ENCODE data around the gene FLNC. TPM values are rescaled to one million over a fixed set of nuclear protein-coding genes. Genes with fewer than 3 reads are reported as not detected.

FLNC gene
- total and polyA plus RNA-seq, 2 donors from 2014 or later, result 2.8 to 12.2 TPM

DNA sequence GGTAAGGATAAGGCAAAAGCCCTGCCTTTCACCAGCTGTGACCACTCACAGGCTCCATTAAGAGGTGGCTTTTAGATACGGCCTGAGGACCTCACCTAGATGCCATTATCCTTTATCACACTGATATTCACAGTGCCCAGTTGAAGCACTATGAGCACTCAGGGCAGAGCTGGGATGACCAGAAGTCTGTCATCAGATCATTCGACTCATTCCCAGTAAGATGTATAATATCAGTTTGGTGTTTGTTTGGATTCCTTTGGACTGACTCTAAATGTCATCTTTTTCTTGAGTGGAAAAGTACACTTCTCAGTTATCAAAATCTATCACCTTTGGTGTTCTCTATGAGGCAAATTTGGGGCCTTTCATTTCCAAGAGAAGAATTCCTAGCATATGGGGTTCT, 19.7 kb upstream of the FLNC start:
- H3K9ac ChIP-seq (ENCODE audit: low read length in 3 of 3), result no peak overlapping the region
- DNase-seq (no peak), FAIRE-seq (no peak)
- H3K4me1 ChIP-seq (ENCODE audit: control insufficient read depth in 2 of 3, insufficient read depth in 2 of 3, low read depth in 1 of 3, low read length in 3 of 3), result no peaks in the 10 kb centered on the region
- no peaks in the 10 kb centered on the region for H3K9me3 ChIP-seq (ENCODE audit: control insufficient read depth in 2 of 3, insufficient read depth in 1 of 3, low read length in 3 of 3)
- no peak overlapping the region for H3K27ac ChIP-seq (ENCODE audit: low read depth in 2 of 2, low read length in 2 of 2)
- no peaks in the 10 kb centered on the region for H3K36me3 ChIP-seq (ENCODE audit: control insufficient read depth in 2 of 3, insufficient read depth in 3 of 3, low read length in 3 of 3)
- no peaks in the 10 kb centered on the region for H3K27me3 ChIP-seq (ENCODE audit: control insufficient read depth, insufficient read depth, low read length)
- TF ChIP-seq, protein P1, sequence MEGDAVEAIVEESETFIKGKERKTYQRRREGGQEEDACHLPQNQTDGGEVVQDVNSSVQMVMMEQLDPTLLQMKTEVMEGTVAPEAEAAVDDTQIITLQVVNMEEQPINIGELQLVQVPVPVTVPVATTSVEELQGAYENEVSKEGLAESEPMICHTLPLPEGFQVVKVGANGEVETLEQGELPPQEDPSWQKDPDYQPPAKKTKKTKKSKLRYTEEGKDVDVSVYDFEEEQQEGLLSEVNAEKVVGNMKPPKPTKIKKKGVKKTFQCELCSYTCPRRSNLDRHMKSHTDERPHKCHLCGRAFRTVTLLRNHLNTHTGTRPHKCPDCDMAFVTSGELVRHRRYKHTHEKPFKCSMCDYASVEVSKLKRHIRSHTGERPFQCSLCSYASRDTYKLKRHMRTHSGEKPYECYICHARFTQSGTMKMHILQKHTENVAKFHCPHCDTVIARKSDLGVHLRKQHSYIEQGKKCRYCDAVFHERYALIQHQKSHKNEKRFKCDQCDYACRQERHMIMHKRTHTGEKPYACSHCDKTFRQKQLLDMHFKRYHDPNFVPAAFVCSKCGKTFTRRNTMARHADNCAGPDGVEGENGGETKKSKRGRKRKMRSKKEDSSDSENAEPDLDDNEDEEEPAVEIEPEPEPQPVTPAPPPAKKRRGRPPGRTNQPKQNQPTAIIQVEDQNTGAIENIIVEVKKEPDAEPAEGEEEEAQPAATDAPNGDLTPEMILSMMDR (IDR thresholded peaks at IDR 0.05; ENCODE audit: borderline replicate concordance, extremely low read depth, insufficient read depth), result no peak
- no peak overlapping the region for H3K4me3 ChIP-seq (ENCODE audit: low read length in 3 of 3)
- intact Hi-C loops (cut with DNase I), result no loop called here

DNA sequence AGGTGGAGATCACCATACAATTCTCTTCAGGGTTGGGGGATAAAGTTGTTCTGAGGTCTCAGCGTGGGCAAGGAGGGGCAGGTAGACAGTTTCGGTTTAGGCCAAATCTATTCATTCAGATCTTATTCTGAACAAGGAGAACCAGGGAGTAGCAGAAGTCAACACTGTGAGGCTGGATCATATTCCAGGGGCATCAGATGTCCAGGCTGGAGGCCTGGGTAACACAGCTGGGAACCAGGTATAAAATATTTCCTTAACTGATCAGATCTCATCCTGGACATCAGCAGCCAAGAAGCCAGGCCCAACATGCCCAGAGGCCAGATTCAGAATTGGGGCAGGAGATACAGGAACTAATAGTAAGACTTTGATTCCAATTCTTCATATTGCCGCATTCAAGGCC, 19.2 kb upstream of the FLNC start:
- H3K9me3 ChIP-seq (ENCODE audit: control insufficient read depth in 2 of 3, insufficient read depth in 1 of 3, low read length in 3 of 3), result no peaks in the 10 kb centered on the region
- intact Hi-C loops (cut with DNase I), result no loop called here
- no peak for DNase-seq
- no peak overlapping the region for H3K27ac ChIP-seq (ENCODE audit: low read depth in 2 of 2, low read length in 2 of 2)
- FAIRE-seq, result no peak
- H3K4me3 ChIP-seq (ENCODE audit: low read length in 3 of 3), result no peak overlapping the region
- H3K9ac ChIP-seq (ENCODE audit: low read length in 3 of 3), result no peak overlapping the region
- TF ChIP-seq, protein P1 (IDR thresholded peaks at IDR 0.05; ENCODE audit: borderline replicate concordance, extremely low read depth, insufficient read depth), result no peak
- no peaks in the 10 kb centered on the region for H3K4me1 ChIP-seq (ENCODE audit: control insufficient read depth in 2 of 3, insufficient read depth in 2 of 3, low read depth in 1 of 3, low read length in 3 of 3)
- H3K27me3 ChIP-seq (ENCODE audit: control insufficient read depth, insufficient read depth, low read length), result no peaks in the 10 kb centered on the region
- no peaks in the 10 kb centered on the region for H3K36me3 ChIP-seq (ENCODE audit: control insufficient read depth in 2 of 3, insufficient read depth in 3 of 3, low read length in 3 of 3)

DNA sequence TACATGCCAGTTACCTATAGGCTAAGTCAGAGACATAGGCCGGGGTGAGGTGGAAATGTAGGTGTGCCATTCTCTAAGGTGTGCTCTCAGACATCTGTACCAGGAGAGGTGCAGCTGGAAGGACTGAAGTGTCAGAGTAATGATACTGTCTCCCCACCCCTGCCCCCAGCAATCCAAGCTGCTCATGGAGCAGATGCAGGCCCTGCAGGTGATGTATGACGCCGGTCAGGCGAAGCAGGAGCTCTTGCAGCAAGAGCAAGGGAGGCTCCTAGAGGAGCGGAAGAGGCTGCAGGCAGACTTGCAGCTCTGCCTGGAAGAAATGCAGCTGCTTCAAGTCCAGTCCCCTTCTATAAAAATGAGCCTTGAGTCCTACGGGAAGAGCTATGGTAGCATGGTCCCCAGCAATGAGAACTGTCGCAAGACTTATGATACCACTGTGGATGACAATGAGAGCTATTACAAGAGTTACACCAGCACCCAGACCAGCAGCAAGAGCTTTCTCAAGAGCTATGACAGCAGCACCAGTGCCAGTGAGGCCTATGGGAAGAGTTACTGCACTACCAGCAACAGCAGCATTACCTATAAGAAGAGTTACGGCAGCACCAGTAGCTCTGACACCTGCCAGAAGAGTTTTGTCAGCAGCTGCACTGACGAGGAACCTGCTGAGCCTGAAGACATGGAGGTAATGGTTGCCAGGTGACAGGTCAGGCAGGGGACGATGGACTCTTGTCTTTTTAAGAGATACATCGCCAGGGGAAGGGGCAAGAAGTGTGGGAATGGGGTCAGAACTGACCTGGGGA, 18.4 kb upstream of the FLNC start:
- Histone ChIP-seq H3K9me3 (ENCODE audit: control insufficient read depth in 2 of 3, insufficient read depth in 1 of 3, low read length in 3 of 3) (no peaks in the 10 kb centered on the region), H3K4me3 (ENCODE audit: low read length in 3 of 3) (no peak overlapping the region), H3K36me3 (ENCODE audit: control insufficient read depth in 2 of 3, insufficient read depth in 3 of 3, low read length in 3 of 3) (no peaks in the 10 kb centered on the region), H3K4me1 (ENCODE audit: control insufficient read depth in 2 of 3, insufficient read depth in 2 of 3, low read depth in 1 of 3, low read length in 3 of 3) (no peaks in the 10 kb centered on the region), H3K27me3 (ENCODE audit: control insufficient read depth, insufficient read depth, low read length) (no peaks in the 10 kb centered on the region), H3K9ac (ENCODE audit: low read length in 3 of 3) (no peak overlapping the region), H3K27ac (ENCODE audit: low read depth in 2 of 2, low read length in 2 of 2) (no peak overlapping the region)
- intact Hi-C loops (cut with DNase I), result no loop called here
- DNase-seq (no peak), FAIRE-seq (no peak)
- TF ChIP-seq, protein P1 (IDR thresholded peaks at IDR 0.05; ENCODE audit: borderline replicate concordance, extremely low read depth, insufficient read depth), result no peak

Measured in kidney (tissue), 14 donors.